BLaER1 treated with 17β-estradiol and CSF1 and Interleukin-3, amounts not matched to agents 10 nM and 100 nM (cell line): Measurements from ENCODE around the gene FAM222A.

Experiments
- H3K27ac ChIP-seq, 11 experiments: shearing (Covaris generic); formaldehyde crosslinking; 2 replicates each; pipeline ENCODE4 v1.8.1; 2022
- H3K27me3 ChIP-seq, 11 experiments: shearing (Covaris generic); formaldehyde crosslinking; 2 replicates each; pipeline ENCODE4 v1.8.1; 2022
- H3K36me3 ChIP-seq, 11 experiments: shearing (Covaris generic); formaldehyde crosslinking; 2 replicates each; pipeline ENCODE4 v1.8.1; 2022
- H3K4me1 ChIP-seq, 10 experiments: shearing (Covaris generic); formaldehyde crosslinking; 2 replicates each; pipeline ENCODE4 v1.8.1; 2022
- H3K4me2 ChIP-seq, 11 experiments: shearing (Covaris generic); formaldehyde crosslinking; 2 replicates each; pipeline ENCODE4 v1.8.1; 2022
- H3K4me3 ChIP-seq, 10 experiments: shearing (Covaris generic); formaldehyde crosslinking; 2 replicates each; pipeline ENCODE4 v1.8.1; 2022
- H3K9ac ChIP-seq, 11 experiments: shearing (Covaris generic); formaldehyde crosslinking; 2 replicates each; pipeline ENCODE4 v1.8.1; 2022
- H3K9me3 ChIP-seq, 11 experiments: shearing (Covaris generic); formaldehyde crosslinking; replicated peaks in 1 of 11; 2 replicates each; pipeline ENCODE4 v1.8.1; 2022
- H4K20me1 ChIP-seq, 11 experiments: shearing (Covaris generic); formaldehyde crosslinking; 2 replicates each; pipeline ENCODE4 v1.8.1; 2022
- Cebpa-rat ChIP-seq, 11 experiments: shearing (Covaris generic); IDR thresholded peaks; 2 replicates each; pipeline ENCODE4 v1.8.1; 2022

FAM222A gene

DNA sequence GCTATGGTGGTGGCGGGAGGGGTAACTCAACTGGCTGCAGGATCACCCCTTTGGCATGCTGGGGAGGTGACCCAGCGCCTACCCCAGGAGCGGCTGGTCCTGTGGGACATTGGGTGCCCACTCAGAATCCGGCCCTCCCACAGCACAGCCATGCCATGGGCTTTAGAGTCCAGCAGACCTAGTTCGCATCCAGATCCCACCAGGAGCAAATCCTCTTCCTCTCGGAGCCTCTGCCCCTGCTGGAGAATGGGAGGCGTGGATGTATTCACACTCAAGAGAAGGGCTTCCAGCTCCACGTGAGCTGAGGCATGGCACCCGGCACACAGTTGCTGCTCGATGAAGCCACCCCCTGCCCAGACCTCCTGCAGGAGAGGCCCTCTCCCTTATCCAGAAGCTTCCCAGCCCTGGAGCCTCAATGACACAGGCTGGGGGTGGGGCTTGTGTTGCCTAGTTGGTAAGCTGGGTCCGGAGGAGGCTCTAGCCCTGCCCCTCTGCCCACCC, 17.7 kb downstream of the FAM222A start:
- H3K4me3 ChIP-seq, result no peak overlapping the region
- H4K20me1 ChIP-seq, result peaks cover 0 to 79% (median 26%) of the 10 kb centered on the region in 11 experiments; a peak in 11 of 22 replicates
- peaks cover 0 to 36% (median 20%) of the 10 kb centered on the region in 10 experiments; a peak in 19 of 20 replicates for H3K4me1 ChIP-seq
- peak overlapping the region in 1 of 11 experiments; percentile 10; a peak in 1 of 22 replicates for H3K9ac ChIP-seq
- no peaks in the 10 kb centered on the region for H3K27me3 ChIP-seq
- peak overlapping the region in 9 of 11 experiments; percentile 28 to 78 (median 56); a peak in 16 of 22 replicates for H3K4me2 ChIP-seq
- no peak for TF ChIP-seq Cebpa-rat (IDR thresholded peaks at IDR 0.05)
- H3K36me3 ChIP-seq, result no peaks in the 10 kb centered on the region
- peak overlapping the region in 3 of 11 experiments; percentile 16 to 34 (median 26); a peak in 4 of 22 replicates for H3K27ac ChIP-seq
- H3K9me3 ChIP-seq, result no peaks in the 10 kb centered on the region

DNA sequence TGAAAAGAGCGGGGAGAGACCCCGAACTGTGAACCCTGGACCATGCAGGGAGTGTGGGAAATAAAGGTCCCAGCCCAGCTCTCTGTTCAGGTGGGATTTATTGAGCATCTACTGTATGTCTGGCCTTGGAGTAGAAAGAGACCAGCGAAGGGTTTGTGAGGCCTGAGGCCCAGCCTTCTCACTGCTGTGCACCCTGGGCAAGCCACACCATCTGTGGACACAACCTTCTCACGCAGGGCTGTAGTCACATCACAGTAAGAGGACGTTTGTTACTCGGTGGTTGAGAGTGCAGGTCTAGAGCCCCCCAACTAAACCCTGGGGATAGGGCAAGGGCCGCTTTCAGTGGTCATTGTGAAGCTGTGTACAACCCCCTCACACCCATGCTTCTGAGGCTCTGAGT, 18.2 kb downstream of the FAM222A start:
- Histone ChIP-seq H3K4me3 (no peak overlapping the region), H3K27me3 (no peaks in the 10 kb centered on the region), H3K27ac (no peak overlapping the region; a peak in 1 of 22 replicates), H3K9ac (no peak overlapping the region), H3K4me1 (peaks cover 0 to 36% (median 20%) of the 10 kb centered on the region in 10 experiments; a peak in 19 of 20 replicates), H4K20me1 (peaks cover 0 to 81% (median 26%) of the 10 kb centered on the region in 11 experiments; a peak in 12 of 22 replicates), H3K4me2 (peak overlapping the region in 2 of 11 experiments; percentile 56 to 60; a peak in 1 of 22 replicates), H3K9me3 (no peaks in the 10 kb centered on the region), H3K36me3 (no peaks in the 10 kb centered on the region)
- TF ChIP-seq Cebpa-rat (IDR thresholded peaks at IDR 0.05), result no peak

DNA sequence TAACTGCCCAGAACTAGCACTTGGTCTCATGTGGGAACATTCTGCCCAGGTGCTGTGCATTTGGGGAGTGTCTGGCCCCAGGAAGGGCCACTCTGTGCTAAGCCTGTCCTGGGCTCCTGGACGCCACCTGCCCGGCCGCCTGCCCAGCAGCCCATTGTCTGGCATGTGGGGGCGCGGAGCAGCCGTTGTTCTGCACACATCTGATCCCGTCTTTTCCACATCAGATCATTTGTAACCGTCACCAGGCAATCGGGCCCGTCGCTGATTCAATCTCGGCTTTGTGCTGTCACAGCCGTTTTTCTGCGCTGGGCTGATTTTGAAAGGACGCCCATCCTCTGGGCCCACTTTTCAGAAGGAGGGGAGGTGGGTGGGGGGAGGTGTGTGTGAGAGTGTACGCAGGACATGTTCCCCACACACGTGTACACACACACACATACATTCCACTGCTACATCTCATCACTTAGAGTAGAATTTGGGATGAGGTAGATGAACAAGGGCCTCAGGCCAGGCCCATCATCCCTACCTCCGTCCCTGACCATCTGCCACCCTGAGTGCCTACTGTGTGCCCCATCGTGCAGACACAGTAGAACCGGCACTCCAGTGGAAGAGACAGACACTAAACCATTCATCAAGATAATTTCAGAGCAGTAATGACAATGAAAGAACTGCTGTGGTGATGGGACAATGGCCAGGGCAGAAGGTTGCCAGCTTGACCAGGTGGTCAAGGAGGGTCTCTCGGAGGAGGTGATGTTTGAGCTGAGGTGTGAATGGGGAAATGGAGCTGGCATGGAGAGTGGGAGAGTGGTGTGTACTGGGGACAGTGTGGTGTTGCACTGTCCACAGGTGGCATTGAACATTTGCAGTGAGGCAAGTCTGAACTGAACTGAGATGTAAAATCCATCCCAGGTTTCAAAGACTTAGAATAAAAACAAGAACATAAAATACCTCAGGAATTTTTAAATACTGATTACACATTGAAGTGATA, 19.0 kb downstream of the FAM222A start:
- no peak overlapping the region for H3K4me2 ChIP-seq
- no peak overlapping the region for H3K4me3 ChIP-seq
- TF ChIP-seq Cebpa-rat (IDR thresholded peaks at IDR 0.05), result no peak
- H4K20me1 ChIP-seq, result peaks cover 0 to 83% (median 27%) of the 10 kb centered on the region in 11 experiments; a peak in 12 of 22 replicates
- H3K9ac ChIP-seq, result no peak overlapping the region
- no peaks in the 10 kb centered on the region for H3K9me3 ChIP-seq
- H3K36me3 ChIP-seq, result no peaks in the 10 kb centered on the region
- peaks cover 0 to 36% (median 20%) of the 10 kb centered on the region in 10 experiments; a peak in 19 of 20 replicates for H3K4me1 ChIP-seq
- no peaks in the 10 kb centered on the region for H3K27me3 ChIP-seq
- H3K27ac ChIP-seq, result no peak overlapping the region

DNA sequence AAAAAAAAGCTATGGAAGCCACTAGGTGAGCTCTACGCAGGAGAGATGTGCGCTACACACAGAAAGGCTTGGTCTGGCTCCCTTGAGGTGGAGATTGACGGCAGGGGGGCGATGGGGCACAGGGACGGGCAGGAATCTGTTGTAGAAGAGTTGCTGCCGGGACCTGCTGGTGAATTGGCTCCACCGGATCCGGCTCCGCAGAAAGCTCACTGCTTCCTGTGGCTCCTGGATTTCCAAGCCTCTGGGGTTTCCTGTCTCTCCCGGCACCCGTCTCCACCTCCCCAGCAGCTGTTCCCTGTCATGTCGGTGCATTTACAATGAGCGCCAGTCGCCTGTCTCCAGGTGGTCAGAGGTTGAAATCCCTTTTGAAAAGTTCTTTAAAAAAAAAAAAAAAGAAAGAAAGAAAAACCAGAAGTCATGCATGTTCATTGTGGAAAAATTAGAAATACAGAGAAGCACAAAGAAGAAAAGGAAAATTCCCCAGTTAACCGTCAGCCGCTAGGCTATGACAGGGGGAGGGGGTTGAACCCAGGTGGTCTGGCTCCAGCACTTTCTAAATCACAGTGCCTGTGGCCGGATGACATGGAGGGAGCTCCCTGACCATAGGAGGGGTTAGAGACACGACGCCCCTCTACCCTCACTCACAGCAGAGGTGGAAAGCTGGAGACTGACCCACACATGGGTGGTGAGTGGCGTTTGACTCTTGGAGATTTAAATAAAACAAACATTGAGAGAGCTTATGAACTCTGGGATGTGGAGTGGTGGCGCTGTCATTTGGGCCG, 20.8 kb downstream of the FAM222A start:
- Histone ChIP-seq H3K4me2 (peak overlapping the region in 6 of 11 experiments; percentile 2 to 31 (median 20); a peak in 7 of 22 replicates), H3K27me3 (no peaks in the 10 kb centered on the region), H3K9ac (no peak overlapping the region), H4K20me1 (peaks cover 0 to 93% (median 24%) of the 10 kb centered on the region in 11 experiments; a peak in 13 of 22 replicates), H3K9me3 (no peaks in the 10 kb centered on the region), H3K4me1 (peaks cover 0 to 36% (median 20%) of the 10 kb centered on the region in 10 experiments; a peak in 19 of 20 replicates), H3K4me3 (no peak overlapping the region), H3K27ac (no peak overlapping the region), H3K36me3 (no peaks in the 10 kb centered on the region)
- no peak for TF ChIP-seq Cebpa-rat (IDR thresholded peaks at IDR 0.05)

DNA sequence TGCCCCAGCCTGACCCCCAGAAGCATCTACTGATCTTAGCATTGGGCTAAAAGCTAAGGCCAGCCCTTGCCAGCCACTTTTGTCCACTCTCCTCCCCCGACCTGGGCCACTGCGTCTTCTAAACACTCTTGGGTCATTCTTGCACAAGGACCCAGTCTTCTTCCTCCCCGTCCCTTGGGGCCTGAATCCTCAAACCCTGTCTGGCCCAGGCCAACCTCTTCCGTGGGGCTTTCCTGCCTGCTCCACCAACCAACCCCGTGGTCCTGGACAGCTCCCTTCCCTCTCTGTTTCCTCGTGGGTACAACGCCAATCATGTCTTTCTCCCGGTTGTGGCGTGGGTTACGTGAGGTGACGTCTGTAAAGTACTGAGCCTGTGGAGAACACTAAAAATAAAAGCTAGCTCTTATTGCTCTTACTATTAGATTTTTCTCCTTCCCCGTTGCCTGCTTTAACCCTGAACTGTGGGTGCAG, 21.5 kb downstream of the FAM222A start:
- peaks cover 0 to 33% (median 19%) of the 10 kb centered on the region in 10 experiments; a peak in 19 of 20 replicates for H3K4me1 ChIP-seq
- no peaks in the 10 kb centered on the region for H3K9me3 ChIP-seq
- no peaks in the 10 kb centered on the region for H3K27me3 ChIP-seq
- no peak overlapping the region for H3K4me3 ChIP-seq
- no peak for TF ChIP-seq Cebpa-rat (IDR thresholded peaks at IDR 0.05)
- no peak overlapping the region for H3K9ac ChIP-seq
- H3K36me3 ChIP-seq, result no peaks in the 10 kb centered on the region
- no peak overlapping the region for H3K27ac ChIP-seq
- peaks cover 0 to 88% (median 23%) of the 10 kb centered on the region in 11 experiments; a peak in 13 of 22 replicates for H4K20me1 ChIP-seq
- peak overlapping the region in 4 of 11 experiments; percentile 3 to 30 (median 18); a peak in 4 of 22 replicates for H3K4me2 ChIP-seq

DNA sequence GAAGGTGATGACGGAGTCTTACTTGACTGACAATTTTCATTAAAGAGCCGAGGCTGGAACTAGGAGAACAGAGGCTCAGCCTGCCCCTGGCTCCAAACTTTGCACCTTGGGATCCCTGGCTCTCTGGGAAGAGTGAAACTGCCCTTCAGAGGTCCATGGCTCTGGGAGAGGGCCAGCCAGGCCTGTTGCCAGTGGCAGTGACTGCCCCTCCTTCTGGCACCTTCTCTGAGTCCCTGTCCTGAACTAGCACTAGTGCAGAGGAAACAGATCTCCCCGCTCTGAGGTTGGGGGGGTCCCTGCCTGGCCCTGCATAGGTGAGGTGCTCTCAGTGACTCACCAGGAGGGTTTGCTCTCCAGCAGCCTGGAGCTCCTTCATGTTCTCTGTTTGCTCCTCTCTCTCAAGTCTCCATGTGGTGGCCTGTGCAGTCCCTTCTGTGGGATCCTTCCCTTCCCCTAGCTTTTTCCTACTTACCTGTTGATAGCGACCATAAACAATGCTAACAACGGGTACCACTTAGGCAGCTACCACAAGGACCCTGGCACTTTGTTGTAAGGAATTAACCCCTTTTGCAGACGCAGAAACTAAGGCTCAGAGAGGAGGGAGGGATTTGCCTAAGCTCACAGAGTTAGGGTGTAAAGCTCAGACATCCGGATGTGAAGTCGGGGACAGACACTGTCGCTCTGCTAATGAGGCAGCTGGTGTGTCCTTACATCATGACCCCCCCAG, 22.4 kb downstream of the FAM222A start:
- no peak for TF ChIP-seq Cebpa-rat (IDR thresholded peaks at IDR 0.05)
- Histone ChIP-seq H3K9me3 (no peaks in the 10 kb centered on the region), H3K27ac (no peak overlapping the region), H3K4me1 (peaks cover 0 to 24% (median 10%) of the 10 kb centered on the region in 10 experiments; a peak in 17 of 20 replicates), H3K27me3 (no peaks in the 10 kb centered on the region), H3K9ac (no peak overlapping the region), H4K20me1 (peaks cover 0 to 81% (median 23%) of the 10 kb centered on the region in 11 experiments; a peak in 13 of 22 replicates), H3K36me3 (no peaks in the 10 kb centered on the region), H3K4me2 (no peak overlapping the region), H3K4me3 (no peak overlapping the region)

DNA sequence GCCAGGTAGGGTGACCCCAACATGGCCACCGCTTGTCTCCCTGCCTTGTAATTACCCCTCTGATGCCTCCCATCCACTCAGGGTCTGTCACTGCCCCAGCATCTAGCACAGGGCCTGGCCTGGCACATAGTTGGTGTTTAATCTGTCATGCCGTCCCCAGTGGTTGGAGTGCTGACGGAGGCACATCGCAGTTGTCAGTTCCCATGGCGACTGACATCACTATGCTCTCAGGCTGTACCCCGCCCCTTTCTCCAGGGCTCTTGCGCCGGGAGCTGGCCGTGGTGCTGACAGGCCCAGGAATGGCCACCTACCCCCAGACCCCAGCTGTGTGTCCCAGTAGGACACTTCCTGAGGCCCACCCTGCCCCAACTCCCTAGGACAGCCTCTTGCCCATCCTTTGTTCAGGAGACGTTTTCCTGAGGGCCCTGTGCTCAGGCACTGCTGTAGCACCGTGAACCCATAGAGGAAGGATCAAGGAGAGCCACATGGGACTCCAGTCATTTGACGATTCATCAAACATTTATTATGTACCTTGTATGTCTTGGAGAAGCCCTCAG, 23.0 kb downstream of the FAM222A start:
- Histone ChIP-seq H3K27me3 (no peaks in the 10 kb centered on the region), H4K20me1 (peaks cover 0 to 81% (median 23%) of the 10 kb centered on the region in 11 experiments; a peak in 13 of 22 replicates), H3K27ac (no peak overlapping the region), H3K4me2 (no peak overlapping the region), H3K9ac (no peak overlapping the region), H3K4me1 (peaks cover 0 to 18% (median 5%) of the 10 kb centered on the region in 10 experiments; a peak in 10 of 20 replicates), H3K4me3 (no peak overlapping the region), H3K36me3 (no peaks in the 10 kb centered on the region), H3K9me3 (no peaks in the 10 kb centered on the region)
- no peak for TF ChIP-seq Cebpa-rat (IDR thresholded peaks at IDR 0.05)

DNA sequence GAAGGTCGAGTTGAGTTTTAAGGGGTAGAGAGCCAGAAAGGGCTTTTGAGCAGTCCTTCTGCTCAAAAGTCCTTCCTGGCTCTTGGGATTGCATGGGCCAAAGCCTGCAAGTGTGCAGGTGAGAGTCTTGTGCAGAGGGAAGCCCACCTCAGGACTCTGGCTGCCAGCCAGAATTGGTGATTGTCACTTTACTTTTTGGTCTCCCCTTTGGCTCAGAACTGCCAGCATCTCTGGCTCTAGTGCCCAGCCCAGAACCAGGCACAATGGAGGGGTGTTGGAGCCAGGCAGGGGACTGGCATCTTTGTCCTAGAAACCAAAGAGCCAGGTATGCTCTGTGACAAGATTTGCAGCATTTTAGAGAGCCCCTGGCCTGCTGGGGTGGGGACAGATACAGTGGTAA, 23.5 kb downstream of the FAM222A start:
- Histone ChIP-seq H4K20me1 (peaks cover 0 to 81% (median 23%) of the 10 kb centered on the region in 11 experiments; a peak in 13 of 22 replicates), H3K27me3 (no peaks in the 10 kb centered on the region), H3K9me3 (no peaks in the 10 kb centered on the region), H3K9ac (no peak overlapping the region), H3K4me2 (no peak overlapping the region), H3K4me1 (peaks cover 0 to 17% (median 5%) of the 10 kb centered on the region in 10 experiments; a peak in 9 of 20 replicates), H3K27ac (no peak overlapping the region), H3K36me3 (no peaks in the 10 kb centered on the region), H3K4me3 (no peak overlapping the region)
- no peak for TF ChIP-seq Cebpa-rat (IDR thresholded peaks at IDR 0.05)
